K562 (cell line): Measurements from ENCODE around the gene MVK. TPM values are rescaled to one million over a fixed set of nuclear protein-coding genes. Genes with fewer than 3 reads are reported as not detected.

Source experiments
- BDP1 ChIP-seq: IDR thresholded peaks from 3 replicates; pipeline ENCODE4 v1.6.1; 2011; ENCODE audit not compliant: insufficient read length, insufficient read depth
- BRCA1 ChIP-seq, 2 experiments: fragments of 450-650 bp in 1 of 2; sonication (generic) in 1 of 2; formaldehyde crosslinking in 1 of 2; IDR thresholded peaks; 2 replicates each; pipeline versions ENCODE4 v1.5.0 to v1.6.1; 2017 to 2020; ENCODE audit warnings: mild to moderate bottlenecking in 1 of 2, missing genetic modification reagents in 1 of 2
- CREM ChIP-seq: IDR thresholded peaks from 2 replicates; pipeline ENCODE4 v1.6.1; 2014; ENCODE audit warnings: antibody characterized with exemption, low read depth
- DACH1 ChIP-seq: fragments of 450-650 bp; IDR thresholded peaks from 2 replicates; pipeline ENCODE4 v1.6.1; 2018; ENCODE audit not compliant: partially characterized antibody
- FOXK1 ChIP-seq: sonication (generic); formaldehyde crosslinking; IDR thresholded peaks from 2 replicates; pipeline ENCODE4 v1.8.0; 2022; ENCODE audit warnings: missing genetic modification reagents, mild to moderate bottlenecking, borderline replicate concordance
- GTF2E2 ChIP-seq: fragments of 200-800 bp; sonication (Bioruptor generic); IDR thresholded peaks from 2 replicates; pipeline ENCODE4 v1.6.1; 2016; ENCODE audit warnings: missing genetic modification characterization, missing compliant biosample characterization
- HIVEP1 ChIP-seq: fragments of 250-450 bp; sonication (Bioruptor Pico); IDR thresholded peaks from 2 replicates; pipeline ENCODE4 v1.4.0; 2020; ENCODE audit warnings: mild to moderate bottlenecking
- HMG20A ChIP-seq: fragments of 450-650 bp; formaldehyde crosslinking; conservative IDR thresholded peaks from 2 replicates; pipeline ENCODE4 v1.4.0; 2020; ENCODE audit warnings: mild to moderate bottlenecking, mixed read lengths
- NCOR1 ChIP-seq: fragments of 450-650 bp; IDR thresholded peaks from 2 replicates; pipeline ENCODE4 v1.6.1; 2016; ENCODE audit warnings: mild to moderate bottlenecking, moderate library complexity
- NFXL1 ChIP-seq: fragments of 450-650 bp; formaldehyde crosslinking; IDR thresholded peaks from 2 replicates; pipeline ENCODE4 v1.4.0; 2021; ENCODE audit warnings: mild to moderate bottlenecking
- POLR2B ChIP-seq: fragments of 450-650 bp; IDR thresholded peaks from 2 replicates; pipeline ENCODE4 v1.6.1; 2018; ENCODE audit warnings: low read depth; ENCODE audit not compliant: partially characterized antibody
- RB1 ChIP-seq: fragments of 450-650 bp; IDR thresholded peaks from 2 replicates; pipeline ENCODE4 v1.6.1; 2017; ENCODE audit warnings: low read depth, mild to moderate bottlenecking
- RBM17 ChIP-seq: fragments of 200-400 bp; formaldehyde crosslinking; IDR thresholded peaks from 2 replicates; pipeline ENCODE4 v1.6.1; 2017; ENCODE audit warnings: low read depth, mild to moderate bottlenecking, low read length, borderline replicate concordance
- SOX6 ChIP-seq: fragments of 450-650 bp; IDR thresholded peaks from 2 replicates; pipeline ENCODE4 v1.6.1; 2014; ENCODE audit warnings: mild to moderate bottlenecking
- ZNF146 ChIP-seq: IDR thresholded peaks from one replicate; pipeline ENCODE4 v1.6.1; 2018; ENCODE audit warnings: missing compliant biosample characterization; ENCODE audit not compliant: unreplicated experiment
- ZNF217 ChIP-seq: sonication (generic); formaldehyde crosslinking; IDR thresholded peaks from 2 replicates; pipeline ENCODE4 v1.8.0; 2022; ENCODE audit warnings: mild to moderate bottlenecking, missing genetic modification reagents
- polyA plus RNA-seq, 8 experiments: library from polyadenylated mRNA; depleted of rRNA in 4 of 8; stranded (reverse) in 5 of 8; unstranded in 3 of 8; fragments of >200 nt; fragmentation: Nextera tagmentation in 2 of 8; fragmentation: Illumina TruSeq in 1 of 8; extraction: Ambion mirVana in 2 of 8; extraction: Trizol in 1 of 8; gene quantifications; 2 replicates each; pipeline versions ENCODE4 v1.2.1 to v1.2.3, GENCODE V29; 2011 to 2014; ENCODE audit warnings: inconsistent platforms in 1 of 8, missing spikeins in 1 of 8
- total RNA-seq, 7 experiments: library from RNA; depleted of rRNA in 6 of 7; stranded (reverse); fragments of >200 nt in 6 of 7; fragmentation: Illumina TruSeq in 2 of 7; extraction: Trizol in 2 of 7; gene quantifications; 2 replicates each; pipeline versions ENCODE4 v1.2.1 to v1.2.3, GENCODE V29; 2011 to 2021; ENCODE audit warnings: low replicate concordance in 1 of 7
- TF ChIP-seq, protein P1 (sequence below): sonication (generic); formaldehyde crosslinking; IDR thresholded peaks from 2 replicates; pipeline ENCODE4 v1.8.1; 2023; ENCODE audit warnings: mild to moderate bottlenecking, missing genetic modification reagents
- TF ChIP-seq, protein P2 (sequence below): fragments of 250-450 bp; sonication (Bioruptor Pico); IDR thresholded peaks from 2 replicates; pipeline ENCODE4 v1.5.0; 2021; ENCODE audit warnings: mild to moderate bottlenecking, borderline replicate concordance
- TF ChIP-seq, protein P3 (sequence below): IDR thresholded peaks from 2 replicates; pipeline ENCODE4 v1.6.1; 2011; ENCODE audit not compliant: insufficient read length; ENCODE audit errors: extremely low read depth
- TF ChIP-seq, protein P4 (sequence below): fragments of 450-650 bp; IDR thresholded peaks from 2 replicates; pipeline ENCODE4 v1.6.1; 2016

The MVK gene
- total and polyA plus RNA-seq, 9 of the 15 experiments (the other 6 are each of a cell fraction or from before 2014, with no cell fraction given), result 0.41 to 33.6 (median 18.8) TPM

DNA sequence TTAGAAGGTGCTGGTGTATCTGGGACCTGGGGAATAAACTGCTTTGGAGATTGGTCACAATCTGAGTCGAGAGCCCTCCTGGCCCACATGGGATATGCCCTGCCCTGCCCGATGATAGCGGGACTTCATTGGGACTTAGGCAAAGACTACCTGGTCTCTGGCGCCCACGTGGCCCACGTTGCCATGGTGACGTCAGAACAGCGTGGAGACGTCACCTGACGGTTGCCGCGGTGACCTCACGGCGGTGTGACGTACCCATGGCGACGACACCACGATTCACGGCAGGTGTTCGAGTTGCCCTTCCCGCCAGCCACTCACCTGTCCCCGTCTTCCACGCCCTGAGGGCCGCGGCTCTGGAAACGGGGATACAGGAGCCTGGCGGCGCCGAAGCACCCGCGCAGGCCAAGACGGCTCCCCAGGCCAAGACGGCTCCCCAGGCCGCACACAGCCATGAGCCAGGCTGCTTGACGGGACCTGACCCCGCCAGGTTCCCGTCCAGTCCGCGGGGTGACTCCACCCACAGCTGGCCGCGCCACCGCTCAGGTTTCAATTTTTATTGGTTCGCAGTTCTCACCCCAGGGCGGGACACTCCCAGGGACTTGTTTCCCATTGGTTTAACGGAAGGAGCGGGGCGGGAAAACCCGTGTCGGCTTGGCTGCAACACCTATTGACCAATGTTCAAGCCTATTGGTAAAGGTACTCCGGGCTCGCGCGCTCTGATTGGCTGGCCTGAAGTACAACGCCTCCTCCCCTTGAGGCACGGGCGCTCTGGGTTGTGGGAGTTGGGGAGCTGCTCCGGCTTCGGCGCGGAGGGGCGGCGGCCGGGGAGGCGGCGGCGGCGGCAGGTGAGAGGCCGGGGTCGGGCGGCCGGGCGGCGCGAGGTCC lies at the start of gene MVK, which contains the start of gene MMAB (continued):
- TF ChIP-seq, protein P1, sequence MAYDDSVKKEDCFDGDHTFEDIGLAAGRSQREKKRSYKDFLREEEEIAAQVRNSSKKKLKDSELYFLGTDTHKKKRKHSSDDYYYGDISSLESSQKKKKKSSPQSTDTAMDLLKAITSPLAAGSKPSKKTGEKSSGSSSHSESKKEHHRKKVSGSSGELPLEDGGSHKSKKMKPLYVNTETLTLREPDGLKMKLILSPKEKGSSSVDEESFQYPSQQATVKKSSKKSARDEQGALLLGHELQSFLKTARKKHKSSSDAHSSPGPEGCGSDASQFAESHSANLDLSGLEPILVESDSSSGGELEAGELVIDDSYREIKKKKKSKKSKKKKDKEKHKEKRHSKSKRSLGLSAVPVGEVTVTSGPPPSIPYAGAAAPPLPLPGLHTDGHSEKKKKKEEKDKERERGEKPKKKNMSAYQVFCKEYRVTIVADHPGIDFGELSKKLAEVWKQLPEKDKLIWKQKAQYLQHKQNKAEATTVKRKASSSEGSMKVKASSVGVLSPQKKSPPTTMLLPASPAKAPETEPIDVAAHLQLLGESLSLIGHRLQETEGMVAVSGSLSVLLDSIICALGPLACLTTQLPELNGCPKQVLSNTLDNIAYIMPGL, result no peak
- TF ChIP-seq, protein P2, sequence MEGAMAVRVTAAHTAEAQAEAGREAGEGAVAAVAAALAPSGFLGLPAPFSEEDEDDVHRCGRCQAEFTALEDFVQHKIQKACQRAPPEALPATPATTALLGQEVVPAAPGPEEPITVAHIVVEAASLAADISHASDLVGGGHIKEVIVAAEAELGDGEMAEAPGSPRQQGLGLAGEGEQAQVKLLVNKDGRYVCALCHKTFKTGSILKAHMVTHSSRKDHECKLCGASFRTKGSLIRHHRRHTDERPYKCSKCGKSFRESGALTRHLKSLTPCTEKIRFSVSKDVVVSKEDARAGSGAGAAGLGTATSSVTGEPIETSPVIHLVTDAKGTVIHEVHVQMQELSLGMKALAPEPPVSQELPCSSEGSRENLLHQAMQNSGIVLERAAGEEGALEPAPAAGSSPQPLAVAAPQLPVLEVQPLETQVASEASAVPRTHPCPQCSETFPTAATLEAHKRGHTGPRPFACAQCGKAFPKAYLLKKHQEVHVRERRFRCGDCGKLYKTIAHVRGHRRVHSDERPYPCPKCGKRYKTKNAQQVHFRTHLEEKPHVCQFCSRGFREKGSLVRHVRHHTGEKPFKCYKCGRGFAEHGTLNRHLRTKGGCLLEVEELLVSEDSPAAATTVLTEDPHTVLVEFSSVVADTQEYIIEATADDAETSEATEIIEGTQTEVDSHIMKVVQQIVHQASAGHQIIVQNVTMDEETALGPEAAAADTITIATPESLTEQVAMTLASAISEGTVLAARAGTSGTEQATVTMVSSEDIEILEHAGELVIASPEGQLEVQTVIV (CRISPR knock-in tag), result peak; percentile 86
- no peak for TF ChIP-seq ZNF146 (CRISPR knock-in tag)
- TF ChIP-seq NFXL1, result no peak
- TF ChIP-seq, protein P3, sequence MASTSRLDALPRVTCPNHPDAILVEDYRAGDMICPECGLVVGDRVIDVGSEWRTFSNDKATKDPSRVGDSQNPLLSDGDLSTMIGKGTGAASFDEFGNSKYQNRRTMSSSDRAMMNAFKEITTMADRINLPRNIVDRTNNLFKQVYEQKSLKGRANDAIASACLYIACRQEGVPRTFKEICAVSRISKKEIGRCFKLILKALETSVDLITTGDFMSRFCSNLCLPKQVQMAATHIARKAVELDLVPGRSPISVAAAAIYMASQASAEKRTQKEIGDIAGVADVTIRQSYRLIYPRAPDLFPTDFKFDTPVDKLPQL, result no peak
- peak; percentile 81 for TF ChIP-seq POLR2B
- no peak for TF ChIP-seq SOX6
- TF ChIP-seq HIVEP1 (CRISPR knock-in tag), result no peak
- TF ChIP-seq GTF2E2 (tag), result no peak
- peak; percentile 100 for TF ChIP-seq CREM
- 0 out of 2 replicates have a peak, but pooled peaks have one; percentile 72 for TF ChIP-seq FOXK1 (CRISPR knock-in tag)
- TF ChIP-seq RB1, result peak; percentile 87; the same call in 1 of the 2 replicates
- peak; percentile 45 for TF ChIP-seq DACH1
- TF ChIP-seq BRCA1 (IDR thresholded peaks at IDR 0.05), result no peak
- TF ChIP-seq BRCA1 (CRISPR knock-in tag; IDR thresholded peaks at IDR 0.05), result no peak
- no peak for TF ChIP-seq BDP1
- TF ChIP-seq, protein P4, sequence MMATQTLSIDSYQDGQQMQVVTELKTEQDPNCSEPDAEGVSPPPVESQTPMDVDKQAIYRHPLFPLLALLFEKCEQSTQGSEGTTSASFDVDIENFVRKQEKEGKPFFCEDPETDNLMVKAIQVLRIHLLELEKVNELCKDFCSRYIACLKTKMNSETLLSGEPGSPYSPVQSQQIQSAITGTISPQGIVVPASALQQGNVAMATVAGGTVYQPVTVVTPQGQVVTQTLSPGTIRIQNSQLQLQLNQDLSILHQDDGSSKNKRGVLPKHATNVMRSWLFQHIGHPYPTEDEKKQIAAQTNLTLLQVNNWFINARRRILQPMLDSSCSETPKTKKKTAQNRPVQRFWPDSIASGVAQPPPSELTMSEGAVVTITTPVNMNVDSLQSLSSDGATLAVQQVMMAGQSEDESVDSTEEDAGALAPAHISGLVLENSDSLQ, result peak; percentile 85
- TF ChIP-seq NCOR1, result no peak
- TF ChIP-seq RBM17, result no peak
- TF ChIP-seq ZNF217, result no peak
- no peak for TF ChIP-seq HMG20A (CRISPR knock-in tag)
